Measurements from ENCODE around the gene TMEM273.

The TMEM273 gene

DNA sequence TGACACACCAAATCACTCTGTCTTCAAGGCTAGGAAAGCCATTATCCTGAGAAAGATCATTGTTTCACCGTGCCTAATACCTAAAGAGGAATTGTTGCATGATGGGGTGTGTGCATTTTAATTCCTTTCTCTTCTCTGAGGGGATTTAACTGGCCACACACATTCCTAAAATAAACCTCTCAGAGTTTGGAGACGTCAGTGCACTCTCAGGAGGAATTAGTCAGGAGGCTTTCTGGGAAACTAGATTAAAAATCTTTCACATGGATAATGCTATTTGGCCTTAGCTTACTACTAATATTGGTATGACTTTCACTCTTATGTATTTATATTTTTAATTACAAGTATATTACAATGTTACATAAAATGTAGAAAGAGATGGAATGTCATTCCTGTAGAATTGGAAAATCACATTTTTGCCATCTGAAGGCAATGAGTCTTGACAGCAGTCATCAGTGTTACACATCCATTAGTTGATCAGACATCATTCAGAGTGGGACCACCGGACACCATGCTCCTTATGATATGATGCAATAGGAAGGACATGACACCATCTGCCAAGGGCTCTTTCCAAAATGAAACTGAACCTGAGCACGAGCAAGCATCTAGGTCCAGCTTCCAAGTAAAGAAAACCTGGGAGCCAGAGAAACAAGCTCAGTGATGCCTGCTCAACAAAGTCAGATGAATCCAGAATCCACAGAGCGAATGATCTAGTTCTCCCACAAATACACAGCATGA, 43.1 kb upstream of the TMEM273 start:
- Histone ChIP-seq H3K27me3 (ENCODE audit: insufficient read depth, low read length, poor library complexity) (no peaks in the 10 kb centered on the region), H3K27ac (ENCODE audit: low read length) (no peak overlapping the region), H2AFZ (ENCODE audit: low read depth, low read length) (no peak overlapping the region), H4K20me1 (ENCODE audit: insufficient read depth, low read length) (no peaks in the 10 kb centered on the region), H3K4me2 (ENCODE audit: insufficient read depth, low read length) (no peak overlapping the region), H3K79me2 (ENCODE audit: insufficient read depth, low read length) (no peaks in the 10 kb centered on the region), H3K9ac (ENCODE audit: low read depth, low read length) (no peak overlapping the region), H3K4me1 (ENCODE audit: insufficient read depth, low read length) (no peaks in the 10 kb centered on the region), H3K36me3 (ENCODE audit: insufficient read depth, low read length) (no peaks in the 10 kb centered on the region), H3K4me3 (ENCODE audit: low read depth in 1 of 2, low read length in 2 of 2) (no peak overlapping the region), H3K9me3 (ENCODE audit: insufficient read depth, low read length, severe bottlenecking) (no peaks in the 10 kb centered on the region)
- ATAC-seq (ENCODE audit: insufficient read depth, low read depth) (no peak), DNase-seq (no peak)
- TF ChIP-seq EZH2 (IDR thresholded peaks at IDR 0.05; ENCODE audit: borderline replicate concordance, low read depth, low read length, severe bottlenecking) = no peak
- TF ChIP-seq, protein P1, sequence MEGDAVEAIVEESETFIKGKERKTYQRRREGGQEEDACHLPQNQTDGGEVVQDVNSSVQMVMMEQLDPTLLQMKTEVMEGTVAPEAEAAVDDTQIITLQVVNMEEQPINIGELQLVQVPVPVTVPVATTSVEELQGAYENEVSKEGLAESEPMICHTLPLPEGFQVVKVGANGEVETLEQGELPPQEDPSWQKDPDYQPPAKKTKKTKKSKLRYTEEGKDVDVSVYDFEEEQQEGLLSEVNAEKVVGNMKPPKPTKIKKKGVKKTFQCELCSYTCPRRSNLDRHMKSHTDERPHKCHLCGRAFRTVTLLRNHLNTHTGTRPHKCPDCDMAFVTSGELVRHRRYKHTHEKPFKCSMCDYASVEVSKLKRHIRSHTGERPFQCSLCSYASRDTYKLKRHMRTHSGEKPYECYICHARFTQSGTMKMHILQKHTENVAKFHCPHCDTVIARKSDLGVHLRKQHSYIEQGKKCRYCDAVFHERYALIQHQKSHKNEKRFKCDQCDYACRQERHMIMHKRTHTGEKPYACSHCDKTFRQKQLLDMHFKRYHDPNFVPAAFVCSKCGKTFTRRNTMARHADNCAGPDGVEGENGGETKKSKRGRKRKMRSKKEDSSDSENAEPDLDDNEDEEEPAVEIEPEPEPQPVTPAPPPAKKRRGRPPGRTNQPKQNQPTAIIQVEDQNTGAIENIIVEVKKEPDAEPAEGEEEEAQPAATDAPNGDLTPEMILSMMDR (IDR thresholded peaks at IDR 0.05; ENCODE audit: borderline replicate concordance, extremely low read depth, low read length, poor library complexity, severe bottlenecking) = no peak

DNA sequence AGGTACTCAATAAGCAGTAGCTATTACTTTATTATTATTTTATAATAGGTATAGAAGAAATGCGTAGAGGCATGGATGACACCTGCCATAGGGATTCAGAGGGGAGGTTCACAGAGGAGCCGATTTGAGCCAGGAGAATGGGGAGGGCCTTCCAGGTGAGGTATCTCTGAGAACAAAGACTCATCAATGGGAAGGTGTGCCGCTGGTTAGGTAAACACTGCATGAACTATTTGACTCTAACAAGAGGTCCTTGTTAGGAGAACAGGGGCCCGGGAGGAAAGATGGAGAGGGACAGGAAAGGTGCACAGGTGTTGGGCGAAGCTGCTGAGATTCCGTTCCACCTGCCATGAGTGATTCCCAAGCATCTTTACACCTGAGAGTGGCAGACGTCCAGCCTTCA, 41.8 kb upstream of the TMEM273 start:
- Histone ChIP-seq H3K4me1 (ENCODE audit: insufficient read depth, low read length) (no peaks in the 10 kb centered on the region), H2AFZ (ENCODE audit: low read depth, low read length) (no peak overlapping the region), H3K9me3 (ENCODE audit: insufficient read depth, low read length, severe bottlenecking) (no peaks in the 10 kb centered on the region), H4K20me1 (ENCODE audit: insufficient read depth, low read length) (no peaks in the 10 kb centered on the region), H3K36me3 (ENCODE audit: insufficient read depth, low read length) (no peaks in the 10 kb centered on the region), H3K79me2 (ENCODE audit: insufficient read depth, low read length) (no peaks in the 10 kb centered on the region), H3K4me3 (ENCODE audit: low read depth in 1 of 2, low read length in 2 of 2) (no peak overlapping the region), H3K27me3 (ENCODE audit: insufficient read depth, low read length, poor library complexity) (no peaks in the 10 kb centered on the region), H3K27ac (ENCODE audit: low read length) (no peak overlapping the region), H3K9ac (ENCODE audit: low read depth, low read length) (no peak overlapping the region), H3K4me2 (ENCODE audit: insufficient read depth, low read length) (no peak overlapping the region)
- ATAC-seq (ENCODE audit: insufficient read depth, low read depth) (no peak), DNase-seq (no peak)
- no peak for TF ChIP-seq EZH2 (IDR thresholded peaks at IDR 0.05; ENCODE audit: borderline replicate concordance, low read depth, low read length, severe bottlenecking)
- TF ChIP-seq, protein P1 (IDR thresholded peaks at IDR 0.05; ENCODE audit: borderline replicate concordance, extremely low read depth, low read length, poor library complexity, severe bottlenecking) = no peak

DNA sequence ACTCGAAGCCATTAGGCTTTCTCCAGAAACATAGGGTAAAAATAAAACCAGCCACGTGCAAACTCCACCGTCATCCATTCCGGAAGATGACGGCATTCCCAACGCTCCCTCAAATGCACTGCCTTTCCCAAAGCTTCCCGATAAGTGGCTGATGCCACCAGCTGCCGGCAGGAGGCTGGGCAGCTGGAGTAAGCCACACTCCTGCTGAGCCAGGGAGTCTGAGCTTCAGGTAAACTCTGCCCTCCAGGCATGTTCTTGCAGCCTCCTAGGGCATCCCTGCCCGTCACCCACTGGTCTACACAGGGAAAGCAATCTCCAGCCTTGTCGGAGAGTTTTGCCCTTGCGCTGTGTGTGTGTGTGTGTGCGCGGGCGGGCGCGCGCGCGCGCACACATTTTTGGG, 40.5 kb upstream of the TMEM273 start:
- no peak overlapping the region for H3K9ac ChIP-seq (ENCODE audit: low read depth, low read length)
- H3K9me3 ChIP-seq (ENCODE audit: insufficient read depth, low read length, severe bottlenecking) = no peaks in the 10 kb centered on the region
- H3K4me3 ChIP-seq (ENCODE audit: low read depth in 1 of 2, low read length in 2 of 2) = no peak overlapping the region
- H3K27me3 ChIP-seq (ENCODE audit: insufficient read depth, low read length, poor library complexity) = no peaks in the 10 kb centered on the region
- no peaks in the 10 kb centered on the region for H3K4me1 ChIP-seq (ENCODE audit: insufficient read depth, low read length)
- no peak for DNase-seq
- H3K79me2 ChIP-seq (ENCODE audit: insufficient read depth, low read length) = no peaks in the 10 kb centered on the region
- no peaks in the 10 kb centered on the region for H4K20me1 ChIP-seq (ENCODE audit: insufficient read depth, low read length)
- no peak for ATAC-seq (ENCODE audit: insufficient read depth, low read depth)
- H2AFZ ChIP-seq (ENCODE audit: low read depth, low read length) = no peak overlapping the region
- no peak overlapping the region for H3K27ac ChIP-seq (ENCODE audit: low read length)
- H3K4me2 ChIP-seq (ENCODE audit: insufficient read depth, low read length) = no peak overlapping the region
- no peak for TF ChIP-seq EZH2 (IDR thresholded peaks at IDR 0.05; ENCODE audit: borderline replicate concordance, low read depth, low read length, severe bottlenecking)
- TF ChIP-seq, protein P1 (IDR thresholded peaks at IDR 0.05; ENCODE audit: borderline replicate concordance, extremely low read depth, low read length, poor library complexity, severe bottlenecking) = no peak
- no peaks in the 10 kb centered on the region for H3K36me3 ChIP-seq (ENCODE audit: insufficient read depth, low read length)

Data from DND-41 (cell line).